HG03571 (cell line): ENCODE results near the gene POGK.
"Not testable (repeated sequence)": the region's sequence is repeated elsewhere in the genome, so short reads cannot be mapped to it uniquely, and the experiment has no call there.

Source experiments
- ATAC-seq: cut with Tn5 transposase; IDR thresholded peaks from one replicate; pipeline ENCODE4 v1.9.1; 2021; ENCODE audit not compliant: unreplicated experiment

Gene POGK

GRCh38 chr1:166852918-166853317 lies 13.6 kb downstream of the POGK start:
- ATAC-seq: no peak

DNA sequence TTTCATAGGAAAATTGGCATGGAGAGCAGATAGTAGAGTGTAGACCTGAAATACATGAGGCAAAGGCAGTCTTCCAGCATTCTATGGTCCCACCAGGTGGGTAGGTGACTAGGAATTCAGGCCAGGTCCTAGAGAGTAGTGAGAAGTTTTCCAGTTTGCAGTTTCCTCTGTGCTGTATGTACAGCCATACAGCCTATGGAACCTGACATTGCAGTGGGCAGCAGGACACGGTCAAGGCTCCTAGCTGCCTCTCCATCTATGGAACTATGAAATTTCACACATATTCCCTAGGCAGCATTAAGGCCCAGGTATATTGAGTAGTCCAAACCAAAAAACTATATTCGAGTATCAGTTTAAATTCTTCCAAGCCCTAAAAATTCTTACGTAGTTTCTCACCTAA lies 16.3 kb downstream of the POGK start:
- no peak for ATAC-seq

GRCh38 chr1:166857995-166858394 lies 18.7 kb downstream of the POGK start:
- ATAC-seq: no peak

- ATAC-seq: no peak
These were observed 19.6 kb downstream of the POGK start for GRCh38 chr1:166858726-166859419.

- no peak for ATAC-seq
These were observed 20.3 kb downstream of the POGK start for GRCh38 chr1:166859597-166859996.

GRCh38 chr1:166865926-166866325 lies 26.7 kb downstream of the POGK start:
- ATAC-seq: no peak

- ATAC-seq: no peak
These were observed 29.4 kb downstream of the POGK start for GRCh38 chr1:166868639-166869038.

- no peak for ATAC-seq
These were observed 30.2 kb downstream of the POGK start for GRCh38 chr1:166869318-166870099.

GRCh38 chr1:166870584-166870983 lies 31.3 kb downstream of the POGK start:
- no peak for ATAC-seq

- no peak for ATAC-seq
These were observed 35.2 kb downstream of the POGK start for GRCh38 chr1:166874464-166874863.

DNA sequence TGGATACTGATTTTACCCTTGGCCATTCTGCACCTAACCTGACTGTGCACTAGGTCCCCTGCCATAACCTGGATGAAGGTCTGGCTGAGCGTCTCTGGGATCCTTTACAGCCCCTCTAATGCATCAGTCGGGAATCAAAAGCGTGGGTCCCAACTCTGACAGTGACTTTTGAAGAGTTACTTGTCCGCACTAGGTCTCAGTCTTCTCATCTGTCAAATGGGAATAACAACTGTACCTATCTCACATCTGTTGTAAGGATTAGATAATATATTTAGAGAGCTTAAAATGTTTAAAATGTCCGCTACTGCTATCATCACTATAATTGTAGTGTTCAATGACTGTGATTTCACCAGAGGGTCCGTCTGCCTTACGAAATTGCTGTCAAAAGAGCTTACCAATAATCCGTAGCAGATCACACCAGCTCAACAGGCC lies 36.0 kb downstream of the POGK start:
- ATAC-seq: no peak

GRCh38 chr1:166875734-166876539 lies 36.7 kb downstream of the POGK start, which contains the start of gene TADA1:
TADA1 (minus strand) TSS chr1:166876264; CDS start chr1:166876233, 31 bp downstream.
- peak; percentile 91 for ATAC-seq

GRCh38 chr1:166876540-166876838 lies 37.2 kb downstream of the POGK start:
- no peak for ATAC-seq

- not testable (repeated sequence) for ATAC-seq
These were observed 39.1 kb downstream of the POGK start for GRCh38 chr1:166878173-166878917.

- no peak for ATAC-seq
These were observed 43.6 kb downstream of the POGK start for GRCh38 chr1:166882893-166883292.

- ATAC-seq: no peak
These were observed 44.9 kb downstream of the POGK start for GRCh38 chr1:166884040-166884642.

GRCh38 chr1:166884971-166885370 lies 45.7 kb downstream of the POGK start:
- ATAC-seq: no peak

DNA sequence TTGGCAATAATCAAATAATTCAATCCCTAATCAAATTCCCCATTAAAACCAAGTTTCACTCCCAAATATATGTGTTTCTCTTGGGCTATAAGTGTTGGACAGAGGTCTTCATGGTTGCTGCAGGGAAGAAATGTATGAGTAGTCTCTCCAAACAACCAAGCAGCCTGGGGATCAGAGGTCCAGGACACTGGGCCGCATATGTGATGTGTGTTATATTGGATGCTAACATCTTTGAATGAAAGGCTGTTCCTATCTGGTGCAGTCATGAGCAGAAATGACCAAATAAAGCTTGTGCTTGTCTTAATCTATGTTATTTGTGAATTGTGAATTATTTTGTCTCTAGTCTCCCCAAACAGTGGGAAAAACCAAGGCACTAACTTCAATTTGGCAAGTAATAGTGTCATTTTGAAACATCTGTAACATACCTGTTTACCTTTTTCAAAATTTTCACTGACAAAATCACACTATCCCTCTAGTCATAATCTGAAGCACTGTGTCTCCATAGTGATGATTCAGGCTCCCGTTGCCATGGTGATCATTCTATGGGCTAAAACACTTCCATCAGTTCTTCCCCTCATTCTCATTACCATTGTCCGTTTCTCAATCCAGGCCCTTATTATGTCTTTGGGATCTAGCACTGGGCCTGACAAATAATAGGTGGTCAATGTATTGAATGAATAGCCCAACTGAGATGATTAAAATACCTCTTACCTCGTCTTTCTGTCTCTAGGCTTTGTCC lies 49.3 kb downstream of the POGK start:
- ATAC-seq: no peak

DNA sequence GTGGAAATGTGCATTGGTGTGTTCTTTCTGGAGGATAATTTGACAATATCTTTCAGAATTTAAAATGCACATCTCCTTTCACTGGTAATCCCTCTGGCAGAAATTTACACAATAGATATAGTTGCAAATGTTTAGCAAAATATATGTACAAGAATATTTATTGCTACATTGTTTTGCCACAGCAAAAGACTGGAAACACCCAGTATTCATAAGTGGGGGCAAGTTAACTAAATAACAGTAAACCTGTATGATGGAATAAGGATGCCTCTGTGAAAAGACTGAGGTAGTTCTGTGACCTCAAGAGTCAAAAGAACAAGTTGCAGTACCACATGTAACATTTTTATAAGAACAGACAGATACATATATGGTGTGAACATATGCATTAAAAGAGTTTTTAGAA lies 50.5 kb downstream of the POGK start:
- ATAC-seq: no peak

- no peak for ATAC-seq
These were observed 56.5 kb downstream of the POGK start for GRCh38 chr1:166895766-166896165.
